MM.1S (cell line): ENCODE results near the gene WBP11.

ENCODE experiments used
- DNase-seq: peaks from one replicate; pipeline ENCODE4 v3.0.0-alpha.2; 2015
- H2AFZ ChIP-seq: fragments of 300-600 bp; sonication (generic); 2 replicates; pipeline ENCODE4 v1.6.0; 2016; ENCODE audit warnings: antibody characterized with exemption, low read length
- H3F3A ChIP-seq: fragments of 300-600 bp; sonication (generic); 2 replicates; pipeline ENCODE4 v1.6.1; 2016; ENCODE audit warnings: mild to moderate bottlenecking, antibody characterized with exemption, low read length, moderate library complexity, mixed read lengths; ENCODE audit not compliant: insufficient read depth
- H3K27ac ChIP-seq: fragments of 300-600 bp; sonication (generic); 2 replicates; pipeline ENCODE4 v1.5.1; 2016; ENCODE audit warnings: mild to moderate bottlenecking, low read length
- H3K27me3 ChIP-seq: fragments of 300-600 bp; sonication (generic); replicated peaks from 2 replicates; pipeline ENCODE4 v1.6.0; 2016; ENCODE audit warnings: low read length; ENCODE audit not compliant: insufficient read depth
- H3K36me3 ChIP-seq: fragments of 300-600 bp; sonication (generic); replicated peaks from 2 replicates; pipeline ENCODE4 v1.6.1; 2016; ENCODE audit warnings: mild to moderate bottlenecking, low read length, mixed read lengths; ENCODE audit not compliant: insufficient read depth
- H3K4me1 ChIP-seq: fragments of 300-600 bp; sonication (generic); 2 replicates; pipeline ENCODE4 v1.6.1; 2016; ENCODE audit warnings: low read length, mixed read lengths
- H3K4me2 ChIP-seq: fragments of 300-600 bp; sonication (generic); 2 replicates; pipeline ENCODE4 v1.6.0; 2016; ENCODE audit warnings: low read depth, low read length
- H3K4me3 ChIP-seq: fragments of 300-600 bp; sonication (generic); 2 replicates; pipeline ENCODE4 v1.5.1; 2016; ENCODE audit warnings: low read length, mixed read lengths
- H3K79me2 ChIP-seq: fragments of 300-600 bp; sonication (generic); 2 replicates; pipeline ENCODE4 v1.6.1; 2016; ENCODE audit warnings: mixed run types, low read length, mixed read lengths
- H3K9ac ChIP-seq: fragments of 300-600 bp; sonication (generic); 2 replicates; pipeline ENCODE4 v1.6.1; 2016; ENCODE audit warnings: low read length, mixed read lengths
- H3K9me2 ChIP-seq: fragments of 300-600 bp; sonication (generic); replicated peaks from 2 replicates; pipeline ENCODE4 v1.6.1; 2016; ENCODE audit warnings: mild to moderate bottlenecking, low read length, mixed read lengths; ENCODE audit not compliant: insufficient read depth
- H3K9me3 ChIP-seq: fragments of 300-600 bp; sonication (generic); replicated peaks from 2 replicates; pipeline ENCODE4 v1.6.1; 2016; ENCODE audit warnings: mild to moderate bottlenecking, low read length, mixed read lengths; ENCODE audit not compliant: insufficient read depth
- H4K20me1 ChIP-seq: fragments of 300-600 bp; sonication (generic); 2 replicates; pipeline ENCODE4 v1.6.1; 2016; ENCODE audit warnings: mild to moderate bottlenecking, low read length, moderate library complexity, mixed read lengths; ENCODE audit not compliant: insufficient read depth
- CTCF ChIP-seq: fragments of 300-600 bp; sonication (generic); IDR thresholded peaks from 2 replicates; pipeline ENCODE4 v1.5.1; 2016; ENCODE audit warnings: antibody characterized with exemption, low read length, mixed read lengths
- EZH2 ChIP-seq: fragments of 300-600 bp; sonication (generic); optimal IDR thresholded peaks from 2 replicates; pipeline ENCODE3; 2017; ENCODE audit warnings: low read depth, mild to moderate bottlenecking, antibody characterized with exemption, low read length, mixed read lengths
- EZH2phosphoT487 ChIP-seq: fragments of 300-600 bp; sonication (generic); IDR thresholded peaks from 2 replicates; pipeline ENCODE4 v1.6.1; 2018; ENCODE audit warnings: antibody characterized with exemption, low read length

WBP11 gene

DNA sequence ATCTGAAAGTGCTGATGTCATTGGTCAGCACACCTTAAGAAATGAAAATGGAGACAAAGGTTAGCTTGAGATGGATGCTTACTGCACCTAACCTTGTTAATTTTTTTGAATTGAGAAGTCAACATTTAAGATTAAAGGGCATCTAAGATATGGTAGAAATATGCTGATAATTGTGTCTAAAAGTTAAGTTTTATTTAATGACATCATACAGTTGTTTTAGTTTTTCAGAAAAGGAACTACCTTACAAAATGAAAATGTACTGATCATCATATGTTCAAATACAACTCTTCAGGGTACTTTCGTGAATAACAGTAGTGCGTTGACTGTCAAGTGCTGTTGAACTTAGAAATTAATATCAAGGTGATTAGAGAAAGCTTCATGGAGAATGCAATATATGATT, 8.2 kb upstream of the WBP11 start:
- Histone ChIP-seq H3F3A (no peaks in the 10 kb centered on the region), H3K4me2 (no peak overlapping the region), H4K20me1 (no peaks in the 10 kb centered on the region), H3K27ac (no peak overlapping the region), H3K79me2 (no peaks in the 10 kb centered on the region), H2AFZ (no peak overlapping the region), H3K4me3 (no peak overlapping the region), H3K9ac (no peak overlapping the region), H3K27me3 (no peaks in the 10 kb centered on the region), H3K9me2 (no peaks in the 10 kb centered on the region), H3K9me3 (no peaks in the 10 kb centered on the region), H3K4me1 (peaks cover 4% of the 10 kb centered on the region; the same call in 1 of the 2 replicates), H3K36me3 (no peaks in the 10 kb centered on the region)
- TF ChIP-seq CTCF (no peak), EZH2phosphoT487 (no peak), EZH2 (no peak)
- DNase-seq: no peak

- Histone ChIP-seq H3K79me2 (no peaks in the 10 kb centered on the region), H3K4me1 (peaks cover 4% of the 10 kb centered on the region; the same call in 1 of the 2 replicates), H3K9me3 (no peaks in the 10 kb centered on the region), H3K9ac (no peak overlapping the region), H3K27ac (no peak overlapping the region), H4K20me1 (no peaks in the 10 kb centered on the region), H3K9me2 (no peaks in the 10 kb centered on the region), H2AFZ (no peak overlapping the region), H3F3A (no peaks in the 10 kb centered on the region), H3K4me3 (no peak overlapping the region), H3K4me2 (no peak overlapping the region), H3K27me3 (no peaks in the 10 kb centered on the region), H3K36me3 (no peaks in the 10 kb centered on the region)
- DNase-seq: peak; percentile 45
- no peak for TF ChIP-seq EZH2
- peak; percentile 46 for TF ChIP-seq CTCF
Observed at GRCh38 chr12:14810953-14811483, 7.7 kb upstream of the WBP11 start.

DNA sequence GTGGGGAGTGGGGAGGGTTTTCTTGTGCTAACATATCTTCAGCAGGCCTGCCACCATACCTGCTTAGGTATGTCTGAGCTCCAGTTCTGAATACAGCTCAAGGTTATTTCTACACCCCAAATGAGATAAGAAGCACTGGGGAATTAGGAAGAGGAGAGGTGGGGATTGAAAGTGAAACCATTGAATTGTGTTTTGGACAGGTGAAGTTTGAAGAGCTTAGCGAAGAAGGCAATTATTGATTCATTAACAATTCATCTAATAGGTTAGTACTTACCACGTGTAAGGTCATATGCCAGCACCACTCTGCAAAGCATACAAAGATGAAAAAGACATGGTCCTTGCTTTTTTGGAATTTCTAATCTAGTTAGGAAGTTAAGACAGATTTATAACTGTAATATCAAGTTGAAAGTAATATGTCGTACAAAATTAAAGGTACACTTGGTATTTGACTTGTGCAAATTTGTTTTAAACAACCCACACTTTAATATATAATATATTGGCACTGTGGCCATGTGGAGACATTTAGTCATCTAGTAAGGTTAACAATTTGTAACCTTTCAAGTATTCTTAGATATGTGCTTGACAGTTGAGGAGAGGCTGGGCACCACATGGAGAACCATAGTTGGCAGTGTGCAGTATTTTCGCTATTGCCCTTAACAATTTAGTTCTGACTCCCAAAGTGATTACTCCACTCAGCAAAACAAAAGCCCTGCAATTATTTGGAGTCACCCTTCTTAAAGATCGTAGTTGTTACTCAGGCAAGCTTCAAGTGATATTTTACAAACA, 7.1 kb upstream of the WBP11 start:
- Histone ChIP-seq H4K20me1 (no peaks in the 10 kb centered on the region), H2AFZ (no peak overlapping the region), H3K27ac (no peak overlapping the region), H3F3A (no peaks in the 10 kb centered on the region), H3K9me2 (no peaks in the 10 kb centered on the region), H3K4me1 (peaks cover 4% of the 10 kb centered on the region; the same call in 1 of the 2 replicates), H3K9ac (no peak overlapping the region), H3K36me3 (no peaks in the 10 kb centered on the region), H3K4me3 (no peak overlapping the region), H3K27me3 (no peaks in the 10 kb centered on the region), H3K4me2 (no peak overlapping the region), H3K79me2 (no peaks in the 10 kb centered on the region), H3K9me3 (no peaks in the 10 kb centered on the region)
- DNase-seq: peak; percentile 8
- no peak for TF ChIP-seq EZH2
- TF ChIP-seq CTCF: no peak
- TF ChIP-seq EZH2phosphoT487: no peak
